ENCODE results near the gene FYB2.

FYB2 gene

DNA sequence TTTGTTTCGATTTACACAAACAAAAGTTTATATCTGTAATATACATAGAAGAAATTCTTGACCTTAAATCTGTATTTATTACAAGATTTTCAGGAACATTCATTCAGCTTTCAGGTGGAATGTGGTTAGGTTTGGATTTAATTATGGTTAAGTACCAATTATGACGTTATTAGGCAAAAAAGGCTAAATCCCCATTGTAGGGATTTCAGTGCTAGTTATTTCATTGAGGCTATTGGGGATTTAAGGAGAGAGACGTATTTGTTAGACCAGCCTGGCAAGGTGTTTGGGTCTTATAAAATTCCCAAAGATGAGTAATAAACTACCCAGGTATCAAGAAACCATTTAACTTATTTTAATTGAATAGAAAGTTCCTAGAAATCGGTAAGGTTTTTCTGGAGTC is 148.1 kb downstream of the FYB2 start:
- H3K9ac ChIP-seq (ENCODE audit: low read length) = no peak overlapping the region
- no peak overlapping the region for H3K27ac ChIP-seq (ENCODE audit: low read length)
- no peak overlapping the region for H3K4me2 ChIP-seq (ENCODE audit: low read depth, low read length)
- H2AFZ ChIP-seq (ENCODE audit: low read length) = no peak overlapping the region
- H3K4me1 ChIP-seq (ENCODE audit: low read length) = no peaks in the 10 kb centered on the region
- no peaks in the 10 kb centered on the region for H3F3A ChIP-seq (ENCODE audit: insufficient read depth, low read length)
- H3K9me2 ChIP-seq (replicated peaks; ENCODE audit: insufficient read depth, low read length) = no peaks in the 10 kb centered on the region
- H3K79me2 ChIP-seq (ENCODE audit: low read length) = no peaks in the 10 kb centered on the region
- H3K4me3 ChIP-seq (ENCODE audit: low read length) = no peak overlapping the region
- DNase-seq = no peak
- no peaks in the 10 kb centered on the region for H3K27me3 ChIP-seq (replicated peaks; ENCODE audit: insufficient read depth, low read length)
- H4K20me1 ChIP-seq (ENCODE audit: insufficient read depth, low read length) = no peaks in the 10 kb centered on the region
- no peaks in the 10 kb centered on the region for H3K36me3 ChIP-seq (replicated peaks; ENCODE audit: insufficient read depth, low read length)
- TF ChIP-seq, protein P1, sequence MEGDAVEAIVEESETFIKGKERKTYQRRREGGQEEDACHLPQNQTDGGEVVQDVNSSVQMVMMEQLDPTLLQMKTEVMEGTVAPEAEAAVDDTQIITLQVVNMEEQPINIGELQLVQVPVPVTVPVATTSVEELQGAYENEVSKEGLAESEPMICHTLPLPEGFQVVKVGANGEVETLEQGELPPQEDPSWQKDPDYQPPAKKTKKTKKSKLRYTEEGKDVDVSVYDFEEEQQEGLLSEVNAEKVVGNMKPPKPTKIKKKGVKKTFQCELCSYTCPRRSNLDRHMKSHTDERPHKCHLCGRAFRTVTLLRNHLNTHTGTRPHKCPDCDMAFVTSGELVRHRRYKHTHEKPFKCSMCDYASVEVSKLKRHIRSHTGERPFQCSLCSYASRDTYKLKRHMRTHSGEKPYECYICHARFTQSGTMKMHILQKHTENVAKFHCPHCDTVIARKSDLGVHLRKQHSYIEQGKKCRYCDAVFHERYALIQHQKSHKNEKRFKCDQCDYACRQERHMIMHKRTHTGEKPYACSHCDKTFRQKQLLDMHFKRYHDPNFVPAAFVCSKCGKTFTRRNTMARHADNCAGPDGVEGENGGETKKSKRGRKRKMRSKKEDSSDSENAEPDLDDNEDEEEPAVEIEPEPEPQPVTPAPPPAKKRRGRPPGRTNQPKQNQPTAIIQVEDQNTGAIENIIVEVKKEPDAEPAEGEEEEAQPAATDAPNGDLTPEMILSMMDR (IDR thresholded peaks at IDR 0.05; ENCODE audit: low read length) = no peak
- no peak for TF ChIP-seq EZH2phosphoT487 (IDR thresholded peaks at IDR 0.05; ENCODE audit: low read length)
- no peak for TF ChIP-seq EZH2 (optimal IDR thresholded peaks at IDR 0.05; ENCODE audit: low read depth, low read length)
- H3K9me3 ChIP-seq (replicated peaks; ENCODE audit: insufficient read depth, low read length) = no peaks in the 10 kb centered on the region

DNA sequence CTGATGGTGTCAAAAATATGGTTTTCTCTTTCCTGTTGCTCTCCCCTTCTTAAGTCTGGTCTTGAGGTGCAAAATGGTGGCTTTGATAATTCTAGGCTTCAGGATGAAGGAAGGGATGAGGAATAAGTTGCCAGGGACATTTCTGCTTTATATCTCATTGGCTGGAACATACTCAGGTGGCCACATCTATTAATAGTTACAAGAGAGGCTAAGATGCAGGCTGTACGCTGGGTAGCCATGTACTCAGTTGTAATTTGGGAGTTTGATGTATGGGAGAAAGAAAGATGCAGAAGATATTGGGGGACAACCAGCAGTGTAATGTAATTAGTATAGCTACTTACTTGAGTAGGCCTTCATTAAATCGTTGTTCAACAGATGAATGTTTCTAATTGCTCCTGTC is 148.9 kb downstream of the FYB2 start:
- TF ChIP-seq EZH2 (optimal IDR thresholded peaks at IDR 0.05; ENCODE audit: low read depth, low read length) = no peak
- no peak overlapping the region for H3K27ac ChIP-seq (ENCODE audit: low read length)
- no peak overlapping the region for H3K4me2 ChIP-seq (ENCODE audit: low read depth, low read length)
- no peaks in the 10 kb centered on the region for H3K9me2 ChIP-seq (replicated peaks; ENCODE audit: insufficient read depth, low read length)
- no peaks in the 10 kb centered on the region for H3K36me3 ChIP-seq (replicated peaks; ENCODE audit: insufficient read depth, low read length)
- H3K9me3 ChIP-seq (replicated peaks; ENCODE audit: insufficient read depth, low read length) = no peaks in the 10 kb centered on the region
- H3K4me1 ChIP-seq (ENCODE audit: low read length) = no peaks in the 10 kb centered on the region
- no peak for DNase-seq
- no peaks in the 10 kb centered on the region for H3F3A ChIP-seq (ENCODE audit: insufficient read depth, low read length)
- H2AFZ ChIP-seq (ENCODE audit: low read length) = no peak overlapping the region
- no peaks in the 10 kb centered on the region for H4K20me1 ChIP-seq (ENCODE audit: insufficient read depth, low read length)
- H3K27me3 ChIP-seq (replicated peaks; ENCODE audit: insufficient read depth, low read length) = no peaks in the 10 kb centered on the region
- H3K4me3 ChIP-seq (ENCODE audit: low read length) = no peak overlapping the region
- no peaks in the 10 kb centered on the region for H3K79me2 ChIP-seq (ENCODE audit: low read length)
- H3K9ac ChIP-seq (ENCODE audit: low read length) = no peak overlapping the region

All from MM.1S (cell line).